H1 (cell line): ENCODE data around the gene ARMH4.

Experiments
- CTCF ChIP-seq, 3 experiments: IDR thresholded peaks; 1 replicate in 2 of 3; 2 replicates in 1 of 3; pipeline versions ENCODE4 v1.5.1 to v1.6.1; 2011; ENCODE audit warnings: low read length in 3 of 3, mild to moderate bottlenecking in 3 of 3, inconsistent platforms in 2 of 3, low read depth in 1 of 3, moderate library complexity in 1 of 3; ENCODE audit not compliant: insufficient read depth in 1 of 3; ENCODE audit errors: control extremely low read depth in 1 of 3
- PHF8 ChIP-seq: fragments of 200-600 bp; sonication (generic); conservative IDR thresholded peaks from 2 replicates; pipeline ENCODE4 v1.7.1; 2012; ENCODE audit warnings: low read depth, mild to moderate bottlenecking, inconsistent platforms, low read length, moderate library complexity
- POLR2A ChIP-seq, 2 experiments: IDR thresholded peaks; 1 replicate in 1 of 2; 2 replicates in 1 of 2; pipeline ENCODE4 v1.6.1; 2011; ENCODE audit warnings: low read depth in 2 of 2, low read length in 2 of 2, mild to moderate bottlenecking in 2 of 2; ENCODE audit errors: control extremely low read depth in 1 of 2
- RAD21 ChIP-seq, 2 experiments: IDR thresholded peaks in 1 of 2; conservative IDR thresholded peaks in 1 of 2; 2 replicates each; pipeline ENCODE4 v1.6.1; 2011; ENCODE audit warnings: low read depth in 2 of 2, low read length in 2 of 2, improper control_type of control experiment in 1 of 2, inconsistent platforms in 1 of 2, mild to moderate bottlenecking in 1 of 2, moderate library complexity in 1 of 2
- SP2 ChIP-seq: IDR thresholded peaks from 2 replicates; pipeline ENCODE4 v1.6.1; 2012; ENCODE audit warnings: mild to moderate bottlenecking, low read length, inconsistent platforms
- ZNF274 ChIP-seq: IDR thresholded peaks from 2 replicates; pipeline ENCODE4 v1.7.0; 2012; ENCODE audit warnings: low read length, borderline replicate concordance; ENCODE audit errors: extremely low read depth

GRCh38 chr14:58027904-58028303, 124.1 kb downstream of the ARMH4 start:
- TF ChIP-seq ZNF274 (no peak), CTCF (IDR thresholded peaks at IDR 0.05; ENCODE audit: control extremely low read depth in 1 of 3, insufficient read depth in 1 of 3, low read depth in 1 of 3, low read length in 3 of 3) (no peak), SP2 (no peak), PHF8 (no peak), RAD21 (IDR thresholded peaks at IDR 0.05 in 1 of 2, conservative IDR thresholded peaks at IDR 0.05 in 1 of 2; ENCODE audit: low read depth in 2 of 2, low read length in 2 of 2) (no peak), POLR2A (IDR thresholded peaks at IDR 0.05; ENCODE audit: control extremely low read depth in 1 of 2, low read depth in 2 of 2, low read length in 2 of 2) (no peak)
